Esophagus muscularis mucosa (tissue), 4 donors: Measurements from ENCODE around the gene MED4. TPM values are rescaled to one million over a fixed set of nuclear protein-coding genes. Genes with fewer than 3 reads are reported as not detected.
"Not testable (repeated sequence)": the region's sequence is repeated elsewhere in the genome, so short reads cannot be mapped to it uniquely, and the experiment has no call there.

Experiments
- DNase-seq: peaks from one replicate; pipeline ENCODE4 v3.0.0-alpha.2; 2017; ENCODE audit errors: extremely low spot score
- H3K27ac ChIP-seq, 4 donors: fragments of 200-600 bp; sonication (generic); replicated peaks in 1 of 4; 1 replicate in 3 of 4; 2 replicates in 1 of 4; pipeline ENCODE4 v1.5.1; 2016 to 2019; ENCODE audit warnings: mild to moderate bottlenecking in 1 of 4
- H3K27me3 ChIP-seq, 4 donors: fragments of 200-600 bp; sonication (generic); one replicate each; pipeline versions ENCODE4 v1.5.1 to v1.6.0; 2016 to 2019
- H3K36me3 ChIP-seq, 4 donors: fragments of 200-600 bp; sonication (generic); one replicate each; pipeline ENCODE4 v1.5.1; 2016 to 2019
- H3K4me1 ChIP-seq, 4 donors: fragments of 200-600 bp; sonication (generic); one replicate each; pipeline ENCODE4 v1.5.1; 2016 to 2019
- H3K4me3 ChIP-seq, 4 donors: fragments of 200-600 bp; sonication (generic); 1 replicate in 2 of 4; 2 replicates in 2 of 4; pipeline ENCODE4 v1.5.1; 2016 to 2019; ENCODE audit warnings: mild to moderate bottlenecking in 4 of 4, moderate library complexity in 1 of 4
- H3K9me3 ChIP-seq, 4 donors: fragments of 200-600 bp; sonication (generic); 1 replicate in 3 of 4; 2 replicates in 1 of 4; pipeline ENCODE4 v1.5.1; 2016 to 2019
- EP300 ChIP-seq: sonication (generic); formaldehyde crosslinking; IDR thresholded peaks from one replicate; pipeline ENCODE4 v1.6.1; 2017; ENCODE audit warnings: antibody characterized with exemption
- POLR2A ChIP-seq: fragments of 450-650 bp; IDR thresholded peaks from one replicate; pipeline ENCODE4 v1.6.1; 2017; ENCODE audit warnings: antibody characterized with exemption, moderate library complexity, mild to moderate bottlenecking, low read depth
- POLR2AphosphoS5 ChIP-seq, 2 donors: sonication (generic); formaldehyde crosslinking; IDR thresholded peaks; one replicate each; pipeline ENCODE4 v1.6.1; 2017; ENCODE audit warnings: antibody characterized with exemption in 2 of 2
- WGBS: methylation state at CpG from one replicate; pipeline ENCODE4 v1.1.5; 2018; 5-methylcytosine and 5-hydroxymethylcytosine counted together
- intact Hi-C: fragments of 100-400 bp; cut with DNase I; formaldehyde crosslinking; loops from one replicate; pipeline ENCODE4 v1.15.1; 2023
- total RNA-seq, 4 donors: library from RNA; depleted of rRNA; stranded (reverse); fragments of >200 nt; gene quantifications; one replicate each; pipeline versions ENCODE4 v1.1.0 to v1.2.1, GENCODE V29; 2016
- TF ChIP-seq, protein P1 (sequence below), 3 experiments: fragments of 200-600 bp in 2 of 3; fragments of 450-650 bp in 1 of 3; sonication (generic) in 2 of 3; IDR thresholded peaks; one replicate each; pipeline ENCODE4 v1.5.1; 2017 to 2019; ENCODE audit warnings: antibody characterized with exemption in 3 of 3, mild to moderate bottlenecking in 2 of 3, moderate library complexity in 1 of 3

MED4 gene
- total RNA-seq, 4 donors from 2014 or later = 32.0 to 42.1 (median 37.1) TPM

DNA sequence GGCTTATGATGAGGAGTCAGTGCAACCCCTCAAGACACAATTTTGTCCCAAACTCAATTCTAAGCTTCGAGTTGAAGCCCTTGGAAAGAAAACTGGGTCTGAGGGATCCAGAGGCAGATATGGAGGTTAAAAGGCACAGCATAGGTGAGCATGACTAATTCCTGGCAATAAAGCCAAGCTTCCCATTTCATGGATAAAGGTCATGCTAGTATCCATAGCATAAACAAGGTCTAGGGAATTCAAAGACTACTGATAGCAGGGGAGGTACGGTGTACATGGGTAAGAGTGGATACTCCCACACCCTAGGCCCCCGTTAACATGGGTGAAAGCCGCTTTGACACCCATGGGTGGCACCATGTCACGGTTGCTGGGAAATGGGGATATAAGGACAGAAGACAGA, 24.0 kb downstream of the MED4 start:
- no peaks in the 10 kb centered on the region for H3K4me1 ChIP-seq
- no peak overlapping the region for H3K4me3 ChIP-seq
- DNase-seq = no peak
- intact Hi-C loops = no loop called here
- WGBS = 100% methylated on average over 5 of the region's 5 CpGs
- H3K27me3 ChIP-seq = no peaks in the 10 kb centered on the region
- H3K36me3 ChIP-seq = peaks cover 46 to 100% (median 72%) of the 10 kb centered on the region in 4 donors
- H3K9me3 ChIP-seq = peaks cover 0 to 33% (median 7%) of the 10 kb centered on the region in 4 donors
- TF ChIP-seq POLR2AphosphoS5 (IDR thresholded peaks at IDR 0.05) (no peak), EP300 (no peak), POLR2A (no peak)
- TF ChIP-seq, protein P1, sequence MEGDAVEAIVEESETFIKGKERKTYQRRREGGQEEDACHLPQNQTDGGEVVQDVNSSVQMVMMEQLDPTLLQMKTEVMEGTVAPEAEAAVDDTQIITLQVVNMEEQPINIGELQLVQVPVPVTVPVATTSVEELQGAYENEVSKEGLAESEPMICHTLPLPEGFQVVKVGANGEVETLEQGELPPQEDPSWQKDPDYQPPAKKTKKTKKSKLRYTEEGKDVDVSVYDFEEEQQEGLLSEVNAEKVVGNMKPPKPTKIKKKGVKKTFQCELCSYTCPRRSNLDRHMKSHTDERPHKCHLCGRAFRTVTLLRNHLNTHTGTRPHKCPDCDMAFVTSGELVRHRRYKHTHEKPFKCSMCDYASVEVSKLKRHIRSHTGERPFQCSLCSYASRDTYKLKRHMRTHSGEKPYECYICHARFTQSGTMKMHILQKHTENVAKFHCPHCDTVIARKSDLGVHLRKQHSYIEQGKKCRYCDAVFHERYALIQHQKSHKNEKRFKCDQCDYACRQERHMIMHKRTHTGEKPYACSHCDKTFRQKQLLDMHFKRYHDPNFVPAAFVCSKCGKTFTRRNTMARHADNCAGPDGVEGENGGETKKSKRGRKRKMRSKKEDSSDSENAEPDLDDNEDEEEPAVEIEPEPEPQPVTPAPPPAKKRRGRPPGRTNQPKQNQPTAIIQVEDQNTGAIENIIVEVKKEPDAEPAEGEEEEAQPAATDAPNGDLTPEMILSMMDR (IDR thresholded peaks at IDR 0.05) = no peak
- no peak overlapping the region for H3K27ac ChIP-seq

DNA sequence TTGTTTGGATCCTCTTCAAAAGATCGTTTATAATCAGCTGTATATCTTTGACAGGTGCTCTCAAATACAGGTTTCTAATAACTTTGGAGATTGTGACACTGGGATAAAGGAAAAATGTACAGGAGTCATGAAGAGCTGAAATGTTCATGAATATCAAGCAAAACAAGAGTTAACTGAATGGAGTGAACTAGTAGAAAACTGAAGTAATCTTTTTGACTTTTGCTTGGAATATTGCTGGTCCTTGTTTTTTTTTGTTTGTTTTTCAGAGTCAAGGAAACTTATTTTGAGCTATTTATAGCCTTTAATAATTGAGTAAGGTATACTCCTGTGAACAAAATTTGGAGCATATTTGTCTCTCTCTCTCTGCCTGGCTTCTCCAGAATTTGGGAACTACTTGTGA, 25.3 kb downstream of the MED4 start:
- H3K4me3 ChIP-seq = no peak overlapping the region
- intact Hi-C loops = no loop called here
- no peak for DNase-seq
- no peak overlapping the region for H3K27ac ChIP-seq
- 97% methylated on average over 1 of the region's 1 CpG for WGBS
- TF ChIP-seq POLR2AphosphoS5 (IDR thresholded peaks at IDR 0.05) = no peak
- TF ChIP-seq, protein P1 (IDR thresholded peaks at IDR 0.05) = no peak
- no peak for TF ChIP-seq EP300
- TF ChIP-seq POLR2A = no peak
- H3K36me3 ChIP-seq = peaks cover 38 to 93% (median 65%) of the 10 kb centered on the region in 4 donors
- H3K9me3 ChIP-seq = peaks cover 0 to 33% (median 7%) of the 10 kb centered on the region in 4 donors
- H3K27me3 ChIP-seq = no peaks in the 10 kb centered on the region
- no peaks in the 10 kb centered on the region for H3K4me1 ChIP-seq

- 97% methylated on average over 2 of the region's 2 CpGs for WGBS
- peaks cover 32 to 88% (median 61%) of the 10 kb centered on the region in 4 donors for H3K36me3 ChIP-seq
- no peaks in the 10 kb centered on the region for H3K27me3 ChIP-seq
- intact Hi-C loops = no loop called here
- TF ChIP-seq POLR2A = no peak
- no peak for TF ChIP-seq EP300
- TF ChIP-seq, protein P1 (IDR thresholded peaks at IDR 0.05) = no peak
- no peak for TF ChIP-seq POLR2AphosphoS5 (IDR thresholded peaks at IDR 0.05)
- DNase-seq = no peak
- peaks cover 0 to 33% (median 7%) of the 10 kb centered on the region in 4 donors for H3K9me3 ChIP-seq
- no peak overlapping the region for H3K27ac ChIP-seq
- H3K4me1 ChIP-seq = no peaks in the 10 kb centered on the region
- H3K4me3 ChIP-seq = no peak overlapping the region
Measured at GRCh38 chr13:48068952-48069351, 26.0 kb downstream of the MED4 start.

GRCh38 chr13:48068036-48068435, 26.9 kb downstream of the MED4 start:
- intact Hi-C loops = no loop called here
- TF ChIP-seq POLR2A (no peak), EP300 (no peak), POLR2AphosphoS5 (IDR thresholded peaks at IDR 0.05) (no peak)
- TF ChIP-seq, protein P1 (IDR thresholded peaks at IDR 0.05) = no peak
- Histone ChIP-seq H3K4me3 (no peak overlapping the region), H3K4me1 (no peaks in the 10 kb centered on the region), H3K9me3 (peaks cover 0 to 33% (median 7%) of the 10 kb centered on the region in 4 donors), H3K27ac (no peak overlapping the region), H3K27me3 (no peaks in the 10 kb centered on the region), H3K36me3 (peaks cover 23 to 83% (median 58%) of the 10 kb centered on the region in 4 donors)
- no peak for DNase-seq

DNA sequence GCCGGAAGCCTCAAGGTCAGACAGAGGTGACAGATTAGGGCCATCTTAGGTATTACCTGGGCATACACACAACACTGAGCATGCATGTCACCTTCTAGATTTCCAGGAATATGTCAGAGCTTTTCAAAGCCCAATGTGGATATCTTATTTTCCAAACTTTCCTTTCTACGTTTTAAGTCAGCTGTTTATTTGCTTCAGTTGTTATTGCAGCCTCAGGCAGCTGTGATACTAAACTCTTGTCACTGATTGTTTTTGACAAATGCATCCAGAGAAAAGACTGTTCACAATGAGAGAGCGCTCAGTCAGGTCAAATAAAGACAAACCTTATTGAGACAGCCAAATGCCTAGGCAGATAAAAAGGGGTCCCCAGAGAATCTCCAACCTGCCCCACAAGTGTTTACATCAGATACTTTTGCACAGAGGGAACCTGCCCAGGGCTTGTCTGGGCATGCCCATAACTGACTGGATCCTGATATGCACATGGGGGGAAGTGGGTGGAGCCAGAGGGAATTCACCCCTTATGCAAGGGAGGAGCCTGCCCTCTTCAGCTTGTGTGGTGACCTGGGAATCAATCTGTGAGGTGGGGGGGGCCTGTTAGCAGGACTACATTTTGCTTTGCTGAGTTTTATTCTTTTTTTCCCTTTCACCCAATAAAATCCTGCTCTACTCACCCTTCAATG, 28.5 kb downstream of the MED4 start:
- 90% methylated on average over 3 of the region's 3 CpGs for WGBS
- Histone ChIP-seq H3K4me1 (no peaks in the 10 kb centered on the region), H3K9me3 (peaks cover 0 to 28% (median 7%) of the 10 kb centered on the region in 4 donors), H3K27ac (no peak overlapping the region), H3K36me3 (peaks cover 8 to 71% (median 46%) of the 10 kb centered on the region in 4 donors), H3K27me3 (no peaks in the 10 kb centered on the region), H3K4me3 (no peak overlapping the region)
- intact Hi-C loops = no loop called here
- DNase-seq = no peak
- TF ChIP-seq EP300 (no peak), POLR2AphosphoS5 (IDR thresholded peaks at IDR 0.05) (no peak), POLR2A (no peak)
- TF ChIP-seq, protein P1 (IDR thresholded peaks at IDR 0.05) = no peak

DNA sequence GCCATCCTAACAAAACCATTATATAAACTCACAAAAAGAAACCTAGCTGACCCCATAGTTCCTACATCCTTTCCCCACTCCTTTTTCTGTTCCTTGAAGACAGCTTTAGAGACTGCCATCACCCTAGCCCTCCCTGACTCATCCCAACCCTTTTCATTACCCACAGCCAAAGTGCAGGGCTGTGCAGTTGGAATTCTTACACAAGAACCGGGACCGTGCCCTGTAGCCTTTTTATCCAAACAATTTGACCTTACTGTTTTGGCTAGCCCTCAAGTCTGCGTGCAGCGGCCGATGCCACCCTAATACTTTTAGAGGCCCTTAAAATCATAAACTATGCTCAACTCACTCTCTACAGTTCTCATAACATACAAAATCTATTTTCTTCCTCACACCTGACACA, 35.0 kb downstream of the MED4 start:
- H3K4me3 ChIP-seq, intact Hi-C loops: not testable (repeated sequence)
- whole genome bisulfite sequencing = 76% methylated on average over 5 of the region's 5 CpGs

GRCh38 chr13:48058536-48058935, 36.4 kb downstream of the MED4 start:
- H3K4me3 ChIP-seq, H3K27me3 ChIP-seq, H3K9me3 ChIP-seq, intact Hi-C loops, H3K27ac ChIP-seq, H3K4me1 ChIP-seq, DNase-seq: not testable (repeated sequence)
- peaks cover 0 to 25% (median 9%) of the 10 kb centered on the region in 4 donors for H3K36me3 ChIP-seq
- 81% methylated on average over 6 of the region's 6 CpGs for WGBS

More for the DNA sequence above, 35.0 kb downstream of the MED4 start:
- H3K9me3 ChIP-seq, DNase-seq, H3K4me1 ChIP-seq, H3K27ac ChIP-seq, H3K27me3 ChIP-seq: not testable (repeated sequence)
- peaks cover 0 to 19% (median 7%) of the 10 kb centered on the region in 4 donors for H3K36me3 ChIP-seq
